ENCODE results near the gene TOX3. TPM values are rescaled to one million over a fixed set of nuclear protein-coding genes. Genes with fewer than 3 reads are reported as not detected.

The TOX3 gene
- total RNA-seq, 1 donor from 2014 or later: not detected

DNA sequence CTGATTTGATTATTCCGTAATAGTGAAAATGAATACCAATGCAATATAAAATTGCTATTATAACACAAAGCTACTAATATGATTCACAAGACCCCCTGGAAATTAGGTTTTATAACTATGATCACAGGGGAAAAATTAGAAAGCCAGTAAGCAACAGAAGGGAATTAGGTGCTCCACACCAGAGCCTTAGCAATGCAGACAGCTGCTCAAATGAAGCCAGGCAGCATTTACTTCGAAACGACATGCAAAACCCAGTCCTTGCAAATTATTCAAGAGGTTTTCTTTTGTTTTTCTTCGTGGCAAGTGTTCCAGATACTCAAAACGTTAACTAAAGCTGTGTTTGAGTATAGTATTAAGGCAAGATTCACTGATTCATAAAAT is 47.9 kb downstream of the TOX3 start:
- no peaks in the 10 kb centered on the region for H3K4me1 Mint-ChIP-seq
- TF ChIP-seq, protein P1, sequence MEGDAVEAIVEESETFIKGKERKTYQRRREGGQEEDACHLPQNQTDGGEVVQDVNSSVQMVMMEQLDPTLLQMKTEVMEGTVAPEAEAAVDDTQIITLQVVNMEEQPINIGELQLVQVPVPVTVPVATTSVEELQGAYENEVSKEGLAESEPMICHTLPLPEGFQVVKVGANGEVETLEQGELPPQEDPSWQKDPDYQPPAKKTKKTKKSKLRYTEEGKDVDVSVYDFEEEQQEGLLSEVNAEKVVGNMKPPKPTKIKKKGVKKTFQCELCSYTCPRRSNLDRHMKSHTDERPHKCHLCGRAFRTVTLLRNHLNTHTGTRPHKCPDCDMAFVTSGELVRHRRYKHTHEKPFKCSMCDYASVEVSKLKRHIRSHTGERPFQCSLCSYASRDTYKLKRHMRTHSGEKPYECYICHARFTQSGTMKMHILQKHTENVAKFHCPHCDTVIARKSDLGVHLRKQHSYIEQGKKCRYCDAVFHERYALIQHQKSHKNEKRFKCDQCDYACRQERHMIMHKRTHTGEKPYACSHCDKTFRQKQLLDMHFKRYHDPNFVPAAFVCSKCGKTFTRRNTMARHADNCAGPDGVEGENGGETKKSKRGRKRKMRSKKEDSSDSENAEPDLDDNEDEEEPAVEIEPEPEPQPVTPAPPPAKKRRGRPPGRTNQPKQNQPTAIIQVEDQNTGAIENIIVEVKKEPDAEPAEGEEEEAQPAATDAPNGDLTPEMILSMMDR (IDR thresholded peaks at IDR 0.05): no peak
- intact Hi-C loops (cut with micrococcal nuclease): no loop called here
- no peaks in the 10 kb centered on the region for H3K36me3 Mint-ChIP-seq (ENCODE audit: low read depth)
- ChIA-PET CTCF (no interaction called here), POLR2A (no interaction called here)
- DNase-seq (no peak), ATAC-seq (ENCODE audit: low read depth) (no peak)
- H3K27me3 Mint-ChIP-seq: no peaks in the 10 kb centered on the region
- H3K9me3 Mint-ChIP-seq: no peaks in the 10 kb centered on the region
- no peak overlapping the region for H3K4me3 Mint-ChIP-seq
- H3K27ac Mint-ChIP-seq: no peak overlapping the region

DNA sequence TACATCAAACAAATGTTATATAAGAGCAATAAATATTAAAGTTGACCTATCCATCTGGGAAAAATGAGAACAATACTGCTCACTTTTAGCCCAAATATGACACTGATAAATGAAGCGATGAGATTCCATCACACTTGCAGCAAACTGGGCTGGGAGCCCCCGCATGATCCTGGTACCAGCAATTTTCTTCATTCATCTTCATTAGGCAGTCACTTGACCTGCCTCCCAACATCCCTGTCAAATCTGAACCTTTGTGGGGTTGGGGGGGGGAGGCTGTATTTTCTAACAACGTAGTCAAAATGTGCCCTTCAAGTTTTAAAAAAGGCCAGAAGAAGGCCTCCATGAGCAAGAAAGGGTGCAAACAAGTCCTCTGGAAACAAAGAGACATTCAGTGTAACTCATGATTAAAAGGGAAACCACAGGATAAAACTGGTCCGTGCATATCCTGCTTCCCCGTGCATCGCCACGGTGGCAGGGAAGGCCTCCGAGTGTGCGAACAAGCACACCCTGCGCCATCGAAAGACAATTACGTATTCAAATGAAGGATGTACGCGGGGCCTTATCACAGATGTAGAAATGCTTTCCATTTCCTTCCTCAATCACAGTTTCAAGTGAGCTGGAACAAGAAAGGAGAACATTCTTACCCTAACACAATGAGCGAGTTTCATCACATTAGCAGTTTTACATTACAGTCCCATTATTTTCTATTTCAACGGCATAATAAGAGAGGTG is 48.4 kb downstream of the TOX3 start:
- intact Hi-C loops (cut with micrococcal nuclease): no loop called here
- no peak overlapping the region for H3K4me3 Mint-ChIP-seq
- TF ChIP-seq, protein P1 (IDR thresholded peaks at IDR 0.05): no peak
- ChIA-PET POLR2A (no interaction called here), CTCF (no interaction called here)
- no peak for DNase-seq
- H3K27me3 Mint-ChIP-seq: no peaks in the 10 kb centered on the region
- ATAC-seq (ENCODE audit: low read depth): no peak
- no peaks in the 10 kb centered on the region for H3K4me1 Mint-ChIP-seq
- no peaks in the 10 kb centered on the region for H3K9me3 Mint-ChIP-seq
- no peak overlapping the region for H3K27ac Mint-ChIP-seq
- no peaks in the 10 kb centered on the region for H3K36me3 Mint-ChIP-seq (ENCODE audit: low read depth)

DNA sequence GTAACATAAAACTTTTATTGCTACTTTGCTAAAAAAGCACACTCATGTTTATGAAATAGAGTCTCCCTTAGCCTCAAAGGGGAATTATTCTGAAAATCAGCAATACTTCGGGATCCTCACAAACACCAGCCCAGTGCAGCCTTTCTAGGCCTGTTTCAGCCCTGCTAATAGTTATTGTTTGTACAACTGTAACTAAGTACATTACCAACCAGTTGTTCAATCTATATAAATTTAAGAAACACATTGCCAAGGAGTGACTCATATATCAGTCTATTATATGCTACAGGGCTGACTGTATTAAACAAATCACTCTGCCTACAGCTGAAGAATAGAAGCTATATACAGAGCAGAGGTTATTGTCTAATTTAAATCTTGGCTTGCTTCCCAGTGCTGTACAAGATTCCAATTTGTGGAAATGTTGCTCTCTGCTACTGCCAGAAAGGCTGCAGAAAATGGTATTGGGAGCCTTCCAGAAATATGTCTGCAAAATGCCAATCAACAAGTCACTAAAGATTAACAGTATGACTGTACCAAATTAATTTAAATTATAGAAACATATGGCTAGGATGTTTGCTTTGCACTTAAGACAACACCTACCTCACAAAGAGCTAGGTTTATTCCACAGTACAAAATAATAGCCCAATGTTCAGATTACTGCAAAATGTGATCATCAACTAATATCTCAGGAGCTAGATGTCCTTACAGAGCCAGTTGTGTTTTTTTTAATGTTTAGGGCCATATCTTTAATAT is 49.7 kb downstream of the TOX3 start:
- ChIA-PET POLR2A (no interaction called here), CTCF (no interaction called here)
- Mint-ChIP-seq H3K4me3 (no peak overlapping the region), H3K27ac (no peak overlapping the region), H3K27me3 (no peaks in the 10 kb centered on the region), H3K9me3 (no peaks in the 10 kb centered on the region), H3K4me1 (no peaks in the 10 kb centered on the region), H3K36me3 (ENCODE audit: low read depth) (no peaks in the 10 kb centered on the region)
- DNase-seq (no peak), ATAC-seq (ENCODE audit: low read depth) (no peak)
- TF ChIP-seq, protein P1 (IDR thresholded peaks at IDR 0.05): no peak
- intact Hi-C loops (cut with micrococcal nuclease): no loop called here

DNA sequence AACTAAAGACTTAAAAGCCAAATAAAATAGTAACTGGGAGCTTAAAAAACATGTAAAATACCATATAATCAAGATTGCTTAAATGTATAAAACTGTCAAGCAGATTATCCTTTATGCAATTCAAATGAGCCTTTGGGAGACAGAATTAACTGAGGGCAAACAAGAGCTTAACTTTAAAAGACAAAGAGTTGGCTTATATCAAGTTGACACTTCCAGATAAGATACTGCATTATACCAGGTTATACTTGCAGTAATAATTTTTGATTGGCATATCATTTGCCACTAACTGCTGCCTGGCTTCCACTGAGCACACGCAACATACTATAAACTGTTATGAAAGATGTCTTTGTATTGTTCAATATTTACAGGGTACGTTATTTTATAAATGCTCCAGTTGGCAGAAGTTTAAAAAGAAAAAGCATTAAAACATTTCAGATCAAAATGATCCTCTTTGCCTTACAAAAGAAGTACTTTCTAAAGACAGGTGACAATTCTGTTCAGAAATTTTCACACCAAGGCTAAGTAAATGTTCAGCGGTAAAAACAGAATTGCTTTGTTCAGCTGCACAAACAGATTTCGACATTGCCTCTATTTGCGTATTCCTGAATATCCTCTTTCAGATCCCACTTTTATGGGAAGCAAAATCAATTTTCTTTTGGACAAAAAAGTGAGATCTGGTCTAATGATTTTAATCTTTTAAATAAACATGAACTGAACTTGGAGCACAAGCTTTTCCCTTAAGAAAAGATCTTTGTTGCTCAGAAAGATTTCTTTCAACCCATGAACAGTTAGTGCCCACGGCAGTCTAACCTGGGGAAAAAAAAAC is 50.7 kb downstream of the TOX3 start:
- Mint-ChIP-seq H3K27ac (no peak overlapping the region), H3K36me3 (ENCODE audit: low read depth) (no peaks in the 10 kb centered on the region), H3K4me3 (no peak overlapping the region), H3K4me1 (no peaks in the 10 kb centered on the region), H3K9me3 (no peaks in the 10 kb centered on the region), H3K27me3 (no peaks in the 10 kb centered on the region)
- TF ChIP-seq, protein P1 (IDR thresholded peaks at IDR 0.05): no peak
- ATAC-seq (ENCODE audit: low read depth) (no peak), DNase-seq (no peak)
- CTCF ChIA-PET: no interaction called here
- intact Hi-C loops (cut with micrococcal nuclease): no loop called here
- POLR2A ChIA-PET: no interaction called here

DNA sequence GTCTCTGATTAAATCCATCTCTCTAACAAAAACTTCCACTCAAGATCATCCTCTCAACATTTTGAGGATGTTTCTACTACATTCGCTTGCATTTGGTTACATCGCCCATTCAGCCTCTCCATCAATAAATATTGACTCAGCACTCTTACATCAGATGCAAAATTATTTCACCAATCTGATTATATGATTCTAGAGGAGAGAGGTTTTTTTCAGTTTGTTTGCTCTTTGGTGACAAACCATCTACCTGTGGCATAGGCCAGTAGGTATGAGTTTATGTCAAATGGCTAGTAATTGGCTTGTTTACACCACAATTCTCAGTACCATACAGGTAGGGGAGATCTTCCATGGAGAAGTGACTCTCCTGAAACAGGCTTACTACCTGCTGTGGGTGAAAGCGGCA is 52.3 kb downstream of the TOX3 start:
- H3K36me3 Mint-ChIP-seq (ENCODE audit: low read depth): no peaks in the 10 kb centered on the region
- TF ChIP-seq, protein P1 (IDR thresholded peaks at IDR 0.05): no peak
- H3K27me3 Mint-ChIP-seq: no peaks in the 10 kb centered on the region
- no peaks in the 10 kb centered on the region for H3K9me3 Mint-ChIP-seq
- POLR2A ChIA-PET: no interaction called here
- intact Hi-C loops (cut with micrococcal nuclease): no loop called here
- H3K27ac Mint-ChIP-seq: no peak overlapping the region
- no peaks in the 10 kb centered on the region for H3K4me1 Mint-ChIP-seq
- CTCF ChIA-PET: no interaction called here
- DNase-seq: no peak
- no peak for ATAC-seq (ENCODE audit: low read depth)
- no peak overlapping the region for H3K4me3 Mint-ChIP-seq
